NCI-H128 (cell line): ENCODE measurements around the gene SMC1A.

Experiments used
- DNase-seq: peaks from one replicate; lab custom pipeline; 2025; ENCODE audit not compliant: unreplicated experiment; lab: John Stamatoyannopoulos, UW

Gene SMC1A

GRCh38 chrX:53347948-53348347 is 74.5 kb downstream of the SMC1A start:
- no peak for DNase-seq

- no peak for DNase-seq
These were observed 81.4 kb downstream of the SMC1A start for GRCh38 chrX:53340852-53341645.

- DNase-seq: no peak
These were observed 85.4 kb downstream of the SMC1A start for GRCh38 chrX:53337101-53337500.

GRCh38 chrX:53333853-53334252 is 88.6 kb downstream of the SMC1A start:
- DNase-seq: no peak

GRCh38 chrX:53332204-53332603 is 90.2 kb downstream of the SMC1A start:
- DNase-seq: no peak

GRCh38 chrX:53330331-53330730 is 92.1 kb downstream of the SMC1A start:
- DNase-seq: no peak

- no peak for DNase-seq
These were observed 97.7 kb downstream of the SMC1A start for GRCh38 chrX:53324803-53325202.
